OCI-LY7 (cell line): ENCODE data around the gene DLAT. TPM values are rescaled to one million over a fixed set of nuclear protein-coding genes. Genes with fewer than 3 reads are reported as not detected.

Experiments used
- BruUV-seq: library from RNA; stranded (reverse); fragments of 400-500 nt; replicated peaks from 2 replicates; lab custom pipeline; 2021; lab: Mats Ljungman, UMichigan
- CTCF ChIA-PET: fragments of 300-600 bp; sonication (Branson Sonifier 250); formaldehyde crosslinking; loops from one replicate; lab custom pipeline; 2022; ENCODE audit warnings: antibody characterized with exemption; ENCODE audit not compliant: unreplicated experiment; lab: Charles Lee
- POLR2A ChIA-PET: fragments of 300-600 bp; sonication (Branson Sonifier 250); formaldehyde crosslinking; loops from one replicate; lab custom pipeline; 2022; ENCODE audit warnings: antibody characterized with exemption; lab: Charles Lee
- DNase-seq: peaks from one replicate; pipeline ENCODE4 v3.0.0-alpha.2; 2015; ENCODE audit warnings: low spot score
- H2AFZ ChIP-seq: fragments of 200-600 bp; sonication (generic), shearing (Covaris generic); 2 replicates; pipeline ENCODE4 v1.6.1; 2014; ENCODE audit warnings: mild to moderate bottlenecking, antibody characterized with exemption, low read length, moderate library complexity
- H3K27ac ChIP-seq: fragments of 200-600 bp; sonication (generic); 2 replicates; pipeline ENCODE4 v1.5.1; 2014; ENCODE audit warnings: mixed run types, low read depth, mild to moderate bottlenecking, moderate library complexity, low read length, inconsistent platforms; ENCODE audit not compliant: poor library complexity, severe bottlenecking
- H3K36me3 ChIP-seq: fragments of 200-600 bp; sonication (generic); 2 replicates; pipeline ENCODE4 v1.6.1; 2014; ENCODE audit warnings: mild to moderate bottlenecking, antibody characterized with exemption, low read length, moderate library complexity, mixed read lengths; ENCODE audit not compliant: insufficient read depth
- H3K4me1 ChIP-seq: fragments of 200-600 bp; sonication (generic); 2 replicates; pipeline ENCODE4 v1.5.1; 2014; ENCODE audit warnings: mild to moderate bottlenecking, low read length; ENCODE audit not compliant: insufficient read depth, poor library complexity, severe bottlenecking
- H3K4me2 ChIP-seq: fragments of 200-600 bp; sonication (generic); 2 replicates; pipeline ENCODE4 v1.6.1; 2014; ENCODE audit warnings: mild to moderate bottlenecking, low read length
- H3K4me3 ChIP-seq: fragments of 200-600 bp; sonication (generic); 2 replicates; pipeline ENCODE4 v1.5.1; 2014; ENCODE audit warnings: mild to moderate bottlenecking, low read depth, low read length; ENCODE audit not compliant: poor library complexity, severe bottlenecking
- H3K79me2 ChIP-seq: fragments of 200-600 bp; sonication (generic); 2 replicates; pipeline ENCODE4 v1.6.1; 2016; ENCODE audit warnings: low read depth, mild to moderate bottlenecking, low read length, moderate library complexity, mixed read lengths; ENCODE audit not compliant: insufficient read depth
- H3K9me2 ChIP-seq: fragments of 200-600 bp; sonication (generic); 2 replicates; pipeline ENCODE4 v1.6.1; 2016; ENCODE audit warnings: mild to moderate bottlenecking, low read length, mixed read lengths; ENCODE audit not compliant: insufficient read depth
- H3K9me3 ChIP-seq: fragments of 200-600 bp; sonication (generic); 2 replicates; pipeline ENCODE4 v1.6.1; 2014; ENCODE audit warnings: mild to moderate bottlenecking, mixed run types, low read length, mixed read lengths
- H4K20me1 ChIP-seq: fragments of 200-600 bp; sonication (generic); 2 replicates; pipeline ENCODE4 v1.6.1; 2014; ENCODE audit warnings: mild to moderate bottlenecking, antibody characterized with exemption, low read length, moderate library complexity, mixed read lengths; ENCODE audit not compliant: insufficient read depth
- EZH2phosphoT487 ChIP-seq: fragments of 200-600 bp; sonication (generic); IDR thresholded peaks from 2 replicates; pipeline ENCODE4 v1.6.1; 2018; ENCODE audit warnings: low read depth, borderline replicate concordance, mild to moderate bottlenecking, mixed run types, antibody characterized with exemption, low read length, moderate library complexity, mixed read lengths
- intact Hi-C: fragments of 100-400 bp; cut with micrococcal nuclease; formaldehyde crosslinking; loops from one replicate; pipeline ENCODE4 v1.10.0; 2022; ENCODE audit not compliant: unreplicated experiment
- total RNA-seq, 2 experiments: library from RNA; depleted of rRNA in 1 of 2; stranded (reverse); fragments of >200 nt in 1 of 2; shearing (Covaris generic) in 1 of 2; gene quantifications; 2 replicates each; pipeline ENCODE4 v1.2.3, GENCODE V29; 2014 to 2022
- TF ChIP-seq, protein P1 (sequence below): fragments of 200-600 bp; sonication (generic); conservative IDR thresholded peaks from 2 replicates; pipeline ENCODE4 v1.5.1; 2014; ENCODE audit warnings: mild to moderate bottlenecking, antibody characterized with exemption, low read length, moderate library complexity, mixed read lengths

DLAT gene
- total RNA-seq, 2 experiments from 2014 or later, result 42.0 to 54.1 TPM

DNA sequence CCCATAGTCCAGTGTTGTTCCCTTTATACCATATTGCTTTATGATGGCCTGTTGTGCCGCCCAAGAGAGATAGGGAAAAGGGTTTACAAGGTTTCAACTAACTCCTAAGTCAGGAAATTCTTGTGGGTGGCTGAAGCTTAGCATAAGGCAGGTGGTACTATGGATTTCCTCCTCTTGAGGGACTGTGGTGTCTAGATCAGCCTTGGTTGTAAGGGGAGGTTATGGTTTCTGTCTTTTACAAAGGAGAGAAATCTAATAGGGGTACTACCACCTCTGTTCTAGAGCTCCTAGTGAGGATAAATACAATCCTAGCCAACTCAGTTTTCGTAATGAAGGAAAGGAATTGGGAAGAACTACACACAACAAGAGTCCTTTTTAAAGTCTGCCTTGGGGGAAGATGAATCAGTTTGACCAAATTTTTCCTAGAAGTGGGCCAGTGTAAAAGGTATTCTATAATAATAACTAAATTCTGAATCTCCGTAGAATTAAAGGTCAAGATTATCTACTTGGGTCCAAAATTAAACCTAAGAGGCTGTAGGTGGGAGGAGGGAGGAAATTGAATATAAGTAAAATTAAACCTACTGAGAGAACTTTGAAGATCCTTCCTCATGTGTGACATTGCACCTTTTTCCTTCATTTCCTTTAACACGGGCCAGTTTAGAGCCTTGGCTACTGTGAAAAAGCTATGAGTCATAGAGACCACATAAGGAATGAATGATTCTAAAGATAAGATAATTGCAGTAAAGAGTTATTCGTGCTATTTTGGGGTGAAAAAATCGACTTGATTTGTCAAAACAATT, 17.2 kb downstream of the DLAT start:
- DNase-seq, result no peak
- ChIA-PET CTCF (no interaction called here), POLR2A (interaction anchor here (0.5 to 1.4 kb wide), 5 partner anchors 15 to 64 kb away, joined by 3 to 5 read pairs (median 3); partner anchors contain the start of gene DLAT)
- no peak overlapping the region for H3K27ac ChIP-seq
- TF ChIP-seq, protein P1, sequence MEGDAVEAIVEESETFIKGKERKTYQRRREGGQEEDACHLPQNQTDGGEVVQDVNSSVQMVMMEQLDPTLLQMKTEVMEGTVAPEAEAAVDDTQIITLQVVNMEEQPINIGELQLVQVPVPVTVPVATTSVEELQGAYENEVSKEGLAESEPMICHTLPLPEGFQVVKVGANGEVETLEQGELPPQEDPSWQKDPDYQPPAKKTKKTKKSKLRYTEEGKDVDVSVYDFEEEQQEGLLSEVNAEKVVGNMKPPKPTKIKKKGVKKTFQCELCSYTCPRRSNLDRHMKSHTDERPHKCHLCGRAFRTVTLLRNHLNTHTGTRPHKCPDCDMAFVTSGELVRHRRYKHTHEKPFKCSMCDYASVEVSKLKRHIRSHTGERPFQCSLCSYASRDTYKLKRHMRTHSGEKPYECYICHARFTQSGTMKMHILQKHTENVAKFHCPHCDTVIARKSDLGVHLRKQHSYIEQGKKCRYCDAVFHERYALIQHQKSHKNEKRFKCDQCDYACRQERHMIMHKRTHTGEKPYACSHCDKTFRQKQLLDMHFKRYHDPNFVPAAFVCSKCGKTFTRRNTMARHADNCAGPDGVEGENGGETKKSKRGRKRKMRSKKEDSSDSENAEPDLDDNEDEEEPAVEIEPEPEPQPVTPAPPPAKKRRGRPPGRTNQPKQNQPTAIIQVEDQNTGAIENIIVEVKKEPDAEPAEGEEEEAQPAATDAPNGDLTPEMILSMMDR, result no peak
- TF ChIP-seq EZH2phosphoT487, result no peak
- peaks cover 95% of the 10 kb centered on the region for H3K36me3 ChIP-seq
- intact Hi-C loops, result no loop called here
- H3K79me2 ChIP-seq, result no peaks in the 10 kb centered on the region
- no peak overlapping the region for H2AFZ ChIP-seq
- H3K9me3 ChIP-seq, result no peaks in the 10 kb centered on the region
- no TSS peak for BruUV-seq
- no peak overlapping the region for H3K4me3 ChIP-seq
- H4K20me1 ChIP-seq, result no peaks in the 10 kb centered on the region
- H3K4me1 ChIP-seq, result no peaks in the 10 kb centered on the region
- H3K9me2 ChIP-seq, result no peaks in the 10 kb centered on the region
- no peak overlapping the region for H3K4me2 ChIP-seq

DNA sequence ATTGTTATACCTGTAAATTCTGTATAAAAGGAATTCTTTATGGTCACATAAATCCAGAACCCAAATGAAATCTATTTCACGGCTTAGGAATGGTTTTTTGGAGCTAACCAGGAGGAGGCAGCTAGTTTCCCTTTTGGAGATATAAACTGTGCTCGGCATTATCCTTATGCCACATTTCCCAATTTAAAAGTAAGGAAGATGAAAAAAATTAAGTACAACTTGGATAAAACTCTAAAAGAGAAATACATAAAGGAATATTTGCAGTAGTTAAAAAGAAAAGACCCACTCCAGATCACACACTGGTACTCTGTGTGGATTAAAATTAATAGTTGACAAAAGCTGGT, 17.7 kb downstream of the DLAT start:
- H2AFZ ChIP-seq, result no peak overlapping the region

More for the DNA sequence above, 17.7 kb downstream of the DLAT start:
- BruUV-seq, result no TSS peak
- CTCF ChIA-PET, result no interaction called here
- Histone ChIP-seq H3K4me3 (no peak overlapping the region), H3K36me3 (peaks cover 95% of the 10 kb centered on the region), H3K79me2 (no peaks in the 10 kb centered on the region), H3K27ac (no peak overlapping the region), H3K4me2 (no peak overlapping the region), H3K9me2 (no peaks in the 10 kb centered on the region), H3K4me1 (peaks cover 1% of the 10 kb centered on the region), H4K20me1 (no peaks in the 10 kb centered on the region), H3K9me3 (no peaks in the 10 kb centered on the region)
- TF ChIP-seq EZH2phosphoT487, result no peak
- TF ChIP-seq, protein P1, result no peak
- no peak for DNase-seq
- POLR2A ChIA-PET, result interaction anchor here (0.6 to 1.4 kb wide), 5 partner anchors 17 to 45 kb away, joined by 3 to 5 read pairs (median 3); partner anchors contain the start of gene DLAT
- intact Hi-C loops, result no loop called here
